K562 (cell line): Measurements from ENCODE around the gene ZBTB49. TPM values are rescaled to one million over a fixed set of nuclear protein-coding genes. Genes with fewer than 3 reads are reported as not detected.

Source experiments
- ATAC-seq: fragments of 200-7000 bp; cut with Tn5 transposase; 3 replicates; pipeline ENCODE4 v1.9.1; 2020; ENCODE audit warnings: moderate library complexity
- BruUV-seq: library from RNA; stranded (reverse); fragments of 400-500 nt; replicated peaks from 2 replicates; lab custom pipeline; 2021; lab: Mats Ljungman, UMichigan
- CTCF ChIA-PET: fragments of 300-600 bp; formaldehyde crosslinking; extraction: SDS; loops from one replicate; lab custom pipeline; 2021; ENCODE audit warnings: low intra/inter-chr PET ratio; lab: Yijun Ruan, JAX
- POLR2A ChIA-PET: fragments of 300-600, 350-650 bp; sonication (Branson Sonifier 250); formaldehyde crosslinking; extraction: SDS; loops from one replicate; lab custom pipeline; 2021; ENCODE audit warnings: antibody characterized with exemption, inconsistent platforms; lab: Yijun Ruan, JAX
- DNase-seq, 4 experiments: peaks; one replicate each; pipeline versions ENCODE4 v3.0.0 to v3.0.0-alpha.2; 2011 to 2018; ENCODE audit warnings: low spot score in 3 of 4, mixed read lengths in 3 of 4; ENCODE audit errors: extremely low read depth in 1 of 4
- FAIRE-seq: peaks from 2 replicates; lab custom pipeline; 2011; peaks lifted over from hg19 to GRCh38; lab: Jason Lieb, UNC
- H2AFZ ChIP-seq: 2 replicates; pipeline ENCODE4 v1.6.0; 2011; ENCODE audit warnings: low read depth, low read length, control low read depth, inconsistent platforms
- H3K27ac ChIP-seq: fragments of 200-600 bp; 3 replicates; pipeline ENCODE4 v1.8.0; 2011; ENCODE audit warnings: low read depth, mild to moderate bottlenecking, control low read depth, inconsistent platforms, low read length, moderate library complexity, mixed read lengths; ENCODE audit errors: extremely low read depth
- H3K27me3 ChIP-seq, 2 experiments: fragments of 300-600 bp in 1 of 2; 2 replicates in 1 of 2; 3 replicates in 1 of 2; pipeline versions ENCODE4 v1.6.0 to v1.8.0; 2011; ENCODE audit warnings: inconsistent platforms in 2 of 2, low read length in 2 of 2, mild to moderate bottlenecking in 1 of 2, mixed read lengths in 1 of 2, moderate library complexity in 1 of 2; ENCODE audit not compliant: control insufficient read depth in 2 of 2, insufficient read depth in 2 of 2
- H3K36me3 ChIP-seq: fragments of 300-600 bp; 3 replicates; pipeline ENCODE4 v1.8.0; 2011; ENCODE audit warnings: mild to moderate bottlenecking, low read length, inconsistent platforms; ENCODE audit not compliant: control insufficient read depth, insufficient read depth
- H3K4me1 ChIP-seq, 2 experiments: fragments of 200-600 bp in 1 of 2; replicated peaks in 1 of 2; 2 replicates in 1 of 2; 3 replicates in 1 of 2; pipeline versions ENCODE4 v1.5.1 to v1.8.0; 2011; ENCODE audit warnings: inconsistent platforms in 2 of 2, low read length in 2 of 2, mild to moderate bottlenecking in 1 of 2, mixed read lengths in 1 of 2, moderate library complexity in 1 of 2; ENCODE audit not compliant: control insufficient read depth in 2 of 2, insufficient read depth in 2 of 2
- H3K4me2 ChIP-seq: 2 replicates; pipeline ENCODE4 v1.6.1; 2011; ENCODE audit warnings: low read length, control low read depth, inconsistent platforms, mixed read lengths; ENCODE audit not compliant: insufficient read depth
- H3K4me3 ChIP-seq: fragments of 200-600 bp; sonication (generic), shearing (Covaris generic); 2 replicates; pipeline ENCODE4 v1.5.1; 2016; ENCODE audit warnings: control low read depth, inconsistent platforms
- H3K79me2 ChIP-seq: fragments of 200-600 bp; 3 replicates; pipeline ENCODE4 v1.8.0; 2011; ENCODE audit warnings: low read length, inconsistent platforms; ENCODE audit not compliant: control insufficient read depth, insufficient read depth
- H3K9ac ChIP-seq, 2 experiments: 2 replicates each; pipeline versions ENCODE4 v1.6.0 to v1.6.1; 2011; ENCODE audit warnings: low read depth in 2 of 2, low read length in 2 of 2, control low read depth in 1 of 2, inconsistent platforms in 1 of 2, mild to moderate bottlenecking in 1 of 2, mixed read lengths in 1 of 2; ENCODE audit not compliant: insufficient read depth in 1 of 2
- H3K9me1 ChIP-seq: one replicate; pipeline ENCODE4 v1.6.0; 2011; ENCODE audit warnings: inconsistent platforms, mild to moderate bottlenecking, low read length, moderate library complexity; ENCODE audit not compliant: control insufficient read depth, insufficient read depth
- H3K9me3 ChIP-seq: replicated peaks from 2 replicates; pipeline ENCODE4 v1.5.1; 2011; ENCODE audit warnings: low read depth, low read length, inconsistent platforms; ENCODE audit not compliant: control insufficient read depth, insufficient read depth
- H4K20me1 ChIP-seq: replicated peaks from 2 replicates; pipeline ENCODE4 v1.6.1; 2011; ENCODE audit warnings: low read length, inconsistent platforms, mixed read lengths; ENCODE audit not compliant: control insufficient read depth, insufficient read depth
- NUFIP1 ChIP-seq: fragments of 450-650 bp; IDR thresholded peaks from 2 replicates; pipeline ENCODE4 v1.6.1; 2018; ENCODE audit not compliant: partially characterized antibody
- SAP30 ChIP-seq: fragments of 200-600 bp; sonication (generic); IDR thresholded peaks from 2 replicates; pipeline ENCODE4 v1.6.1; 2012; ENCODE audit warnings: borderline replicate concordance, low read depth, mild to moderate bottlenecking, moderate library complexity, low read length, control low read depth, inconsistent platforms; ENCODE audit not compliant: insufficient read depth, poor library complexity, severe bottlenecking
- WGBS: fragments of 100-300 bp; shearing (Covaris generic); methylation state at CpG from one replicate; pipeline ENCODE4 v1.1.6; 2016; ENCODE audit warnings: low coverage, mixed read lengths; ENCODE audit not compliant: insufficient coverage; ENCODE audit errors: missing lambda C conversion rate; 5-methylcytosine and 5-hydroxymethylcytosine counted together
- in situ Hi-C: fragments of 300-500 bp; cut with MboI; formaldehyde crosslinking; loops from 4 replicates; pipeline ENCODE4 v1.15.0; 2018; ENCODE audit warnings: inconsistent platforms, mixed read lengths
- intact Hi-C: fragments of 100-400 bp; cut with micrococcal nuclease; formaldehyde crosslinking; loops from 2 replicates; pipeline ENCODE4 v1.14.2; 2022
- polyA plus RNA-seq, 8 experiments: library from polyadenylated mRNA; depleted of rRNA in 4 of 8; stranded (reverse) in 5 of 8; unstranded in 3 of 8; fragments of >200 nt; fragmentation: Nextera tagmentation in 2 of 8; fragmentation: Illumina TruSeq in 1 of 8; extraction: Ambion mirVana in 2 of 8; extraction: Trizol in 1 of 8; gene quantifications; 2 replicates each; pipeline versions ENCODE4 v1.2.1 to v1.2.3, GENCODE V29; 2011 to 2014; ENCODE audit warnings: inconsistent platforms in 1 of 8, missing spikeins in 1 of 8
- total RNA-seq, 7 experiments: library from RNA; depleted of rRNA in 6 of 7; stranded (reverse); fragments of >200 nt in 6 of 7; fragmentation: Illumina TruSeq in 2 of 7; extraction: Trizol in 2 of 7; gene quantifications; 2 replicates each; pipeline versions ENCODE4 v1.2.1 to v1.2.3, GENCODE V29; 2011 to 2021; ENCODE audit warnings: low replicate concordance in 1 of 7
- TF ChIP-seq, protein P1 (sequence below), 2 experiments: fragments of 450-650 bp; formaldehyde crosslinking in 1 of 2; IDR thresholded peaks; 2 replicates each; pipeline versions ENCODE4 v1.4.0 to v1.6.1; 2014 to 2020; ENCODE audit warnings: mild to moderate bottlenecking in 2 of 2, borderline replicate concordance in 1 of 2, low read depth in 1 of 2
- TF ChIP-seq, protein P2 (sequence below), 2 experiments: IDR thresholded peaks; 2 replicates each; pipeline ENCODE4 v1.6.1; 2011; ENCODE audit warnings: borderline replicate concordance in 1 of 2, control low read depth in 1 of 2, low read depth in 1 of 2, low read length in 1 of 2, mild to moderate bottlenecking in 1 of 2, mixed read lengths in 1 of 2, moderate library complexity in 1 of 2; ENCODE audit not compliant: insufficient read depth in 1 of 2, insufficient read length in 1 of 2, poor library complexity in 1 of 2, severe bottlenecking in 1 of 2; ENCODE audit errors: extremely low read depth in 1 of 2

Gene ZBTB49
- total and polyA plus RNA-seq, 9 of the 15 experiments (the other 6 are each of a cell fraction or from before 2014, with no cell fraction given) = 0.49 to 8.0 (median 4.2) TPM

DNA sequence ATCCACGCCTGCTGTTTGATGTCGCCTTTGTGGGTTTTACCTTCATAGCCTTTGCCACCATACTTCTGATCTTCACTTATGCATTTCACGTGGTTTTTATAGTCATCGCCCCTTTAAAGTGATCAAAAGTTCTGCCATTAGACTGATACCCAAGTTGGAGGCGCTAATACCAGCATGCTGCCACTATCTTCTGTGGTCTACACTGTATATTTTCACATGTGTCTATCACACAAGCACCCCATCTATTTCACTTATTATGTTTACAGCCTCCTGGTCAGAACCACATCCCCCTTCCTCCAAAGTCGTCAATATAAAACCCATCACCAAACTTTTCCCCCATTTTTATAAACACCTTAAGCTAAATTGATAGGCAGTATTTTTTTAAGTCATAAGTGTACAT is 8.3 kb upstream of the ZBTB49 start:
- no peak overlapping the region for H2AFZ ChIP-seq
- FAIRE-seq (no peak), ATAC-seq (no peak), DNase-seq (no peak)
- no peaks in the 10 kb centered on the region for H4K20me1 ChIP-seq
- BruUV-seq = no TSS peak
- H3K4me3 ChIP-seq = no peak overlapping the region
- in situ Hi-C loops (no loop called here), intact Hi-C loops (no loop called here)
- 77% methylated on average over 6 of the region's 6 CpGs for WGBS
- CTCF ChIA-PET = no interaction called here
- H3K27ac ChIP-seq = no peak overlapping the region
- H3K36me3 ChIP-seq = peaks cover 93% of the 10 kb centered on the region
- H3K9me1 ChIP-seq = no peaks in the 10 kb centered on the region
- H3K9ac ChIP-seq = no peak overlapping the region
- H3K4me2 ChIP-seq = no peak overlapping the region
- peaks cover 5 to 15% of the 10 kb centered on the region in 2 experiments; a peak in 3 of 5 replicates for H3K4me1 ChIP-seq
- H3K9me3 ChIP-seq = no peaks in the 10 kb centered on the region
- POLR2A ChIA-PET = interaction anchor here (0.6 to 0.8 kb wide), 2 partner anchors 43 to 1864 kb away, joined by 3 to 6 read pairs; no protein-coding TSS in a partner anchor
- H3K79me2 ChIP-seq = peaks cover 34% of the 10 kb centered on the region
- H3K27me3 ChIP-seq = no peaks in the 10 kb centered on the region
- TF ChIP-seq, protein P1, sequence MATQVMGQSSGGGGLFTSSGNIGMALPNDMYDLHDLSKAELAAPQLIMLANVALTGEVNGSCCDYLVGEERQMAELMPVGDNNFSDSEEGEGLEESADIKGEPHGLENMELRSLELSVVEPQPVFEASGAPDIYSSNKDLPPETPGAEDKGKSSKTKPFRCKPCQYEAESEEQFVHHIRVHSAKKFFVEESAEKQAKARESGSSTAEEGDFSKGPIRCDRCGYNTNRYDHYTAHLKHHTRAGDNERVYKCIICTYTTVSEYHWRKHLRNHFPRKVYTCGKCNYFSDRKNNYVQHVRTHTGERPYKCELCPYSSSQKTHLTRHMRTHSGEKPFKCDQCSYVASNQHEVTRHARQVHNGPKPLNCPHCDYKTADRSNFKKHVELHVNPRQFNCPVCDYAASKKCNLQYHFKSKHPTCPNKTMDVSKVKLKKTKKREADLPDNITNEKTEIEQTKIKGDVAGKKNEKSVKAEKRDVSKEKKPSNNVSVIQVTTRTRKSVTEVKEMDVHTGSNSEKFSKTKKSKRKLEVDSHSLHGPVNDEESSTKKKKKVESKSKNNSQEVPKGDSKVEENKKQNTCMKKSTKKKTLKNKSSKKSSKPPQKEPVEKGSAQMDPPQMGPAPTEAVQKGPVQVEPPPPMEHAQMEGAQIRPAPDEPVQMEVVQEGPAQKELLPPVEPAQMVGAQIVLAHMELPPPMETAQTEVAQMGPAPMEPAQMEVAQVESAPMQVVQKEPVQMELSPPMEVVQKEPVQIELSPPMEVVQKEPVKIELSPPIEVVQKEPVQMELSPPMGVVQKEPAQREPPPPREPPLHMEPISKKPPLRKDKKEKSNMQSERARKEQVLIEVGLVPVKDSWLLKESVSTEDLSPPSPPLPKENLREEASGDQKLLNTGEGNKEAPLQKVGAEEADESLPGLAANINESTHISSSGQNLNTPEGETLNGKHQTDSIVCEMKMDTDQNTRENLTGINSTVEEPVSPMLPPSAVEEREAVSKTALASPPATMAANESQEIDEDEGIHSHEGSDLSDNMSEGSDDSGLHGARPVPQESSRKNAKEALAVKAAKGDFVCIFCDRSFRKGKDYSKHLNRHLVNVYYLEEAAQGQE (IDR thresholded peaks at IDR 0.05; ENCODE audit: borderline replicate concordance) = no peak
- TF ChIP-seq, protein P1 (CRISPR knock-in tag; IDR thresholded peaks at IDR 0.05; ENCODE audit: low read depth) = no peak
- no peak for TF ChIP-seq SAP30
- TF ChIP-seq, protein P2, sequence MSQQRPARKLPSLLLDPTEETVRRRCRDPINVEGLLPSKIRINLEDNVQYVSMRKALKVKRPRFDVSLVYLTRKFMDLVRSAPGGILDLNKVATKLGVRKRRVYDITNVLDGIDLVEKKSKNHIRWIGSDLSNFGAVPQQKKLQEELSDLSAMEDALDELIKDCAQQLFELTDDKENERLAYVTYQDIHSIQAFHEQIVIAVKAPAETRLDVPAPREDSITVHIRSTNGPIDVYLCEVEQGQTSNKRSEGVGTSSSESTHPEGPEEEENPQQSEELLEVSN (IDR thresholded peaks at IDR 0.05; ENCODE audit: borderline replicate concordance in 1 of 2, extremely low read depth in 1 of 2, insufficient read depth in 1 of 2, insufficient read length in 1 of 2, low read depth in 1 of 2, low read length in 1 of 2, poor library complexity in 1 of 2, severe bottlenecking in 1 of 2) = no peak
- TF ChIP-seq NUFIP1 = no peak
